ENCODE measurements around the gene PNPO.

Gene PNPO

GRCh38 chr17:47983492-47984223 is 42.3 kb downstream of the PNPO start:
- TF ChIP-seq CTCF (IDR thresholded peaks at IDR 0.05) = no peak

DNA sequence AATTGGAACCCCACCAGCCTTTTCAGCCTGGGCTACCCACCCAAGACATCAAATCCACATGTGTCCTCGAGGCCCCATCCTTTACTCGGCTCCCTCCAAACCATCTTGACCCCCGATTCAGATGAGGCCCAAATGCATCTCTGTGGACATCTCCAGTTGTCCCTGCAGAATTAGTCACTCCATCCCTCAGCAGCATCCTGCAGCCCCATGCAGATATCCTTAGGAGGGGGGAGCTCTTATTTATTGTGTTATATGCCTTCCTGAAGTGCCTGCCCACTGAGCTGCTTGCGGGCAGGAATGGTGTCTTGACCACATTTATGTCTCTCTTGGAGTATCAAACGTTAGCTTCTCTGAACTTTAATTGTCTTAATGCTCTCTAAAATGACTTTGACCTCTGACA is 45.1 kb downstream of the PNPO start:
- TF ChIP-seq CTCF (IDR thresholded peaks at IDR 0.05) = no peak

- TF ChIP-seq CTCF (IDR thresholded peaks at IDR 0.05) = no peak
Measured at GRCh38 chr17:47987240-47987835, 46.0 kb downstream of the PNPO start.

DNA sequence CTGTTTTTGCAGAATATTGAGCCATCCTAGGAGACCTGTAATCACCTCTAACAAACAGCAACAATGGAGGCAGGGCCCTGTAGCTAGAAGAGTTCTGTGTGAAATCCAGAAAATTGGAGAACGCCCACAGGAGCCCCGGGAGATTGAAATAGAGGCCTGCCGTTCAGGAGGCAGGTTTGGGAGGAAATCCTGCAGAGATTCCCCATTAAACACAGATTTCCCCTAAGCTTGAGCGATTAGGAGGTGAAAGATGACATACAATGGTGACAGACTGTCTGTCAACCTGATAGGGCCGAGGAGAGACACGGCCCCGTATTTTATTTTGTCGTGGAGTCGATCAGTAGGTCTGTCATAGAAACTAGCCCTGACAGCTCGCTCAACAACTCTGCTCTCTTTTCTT is 47.8 kb downstream of the PNPO start:
- no peak for TF ChIP-seq CTCF (IDR thresholded peaks at IDR 0.05)

GRCh38 chr17:47989700-47990099 is 48.3 kb downstream of the PNPO start:
- no peak for TF ChIP-seq CTCF (IDR thresholded peaks at IDR 0.05)

GRCh38 chr17:47990962-47991731 is 49.8 kb downstream of the PNPO start:
- no peak for TF ChIP-seq CTCF (IDR thresholded peaks at IDR 0.05)

- no peak for TF ChIP-seq CTCF (IDR thresholded peaks at IDR 0.05)
Measured at GRCh38 chr17:47992216-47992615, 50.8 kb downstream of the PNPO start.
